DND-41 (cell line): Measurements from ENCODE around the gene ZNF550.

Experiments
- ATAC-seq: fragments of 200-7000 bp; cut with Tn5 transposase; 3 replicates; pipeline ENCODE4 v1.9.1; 2021; ENCODE audit warnings: low read depth; ENCODE audit not compliant: insufficient read depth
- DNase-seq: peaks from one replicate; pipeline ENCODE4 v3.0.0-alpha.2; 2020
- H2AFZ ChIP-seq: 2 replicates; pipeline ENCODE4 v1.6.0; 2012; ENCODE audit warnings: low read depth, low read length
- H3K27ac ChIP-seq: 2 replicates; pipeline ENCODE4 v1.5.1; 2012; ENCODE audit warnings: low read length, inconsistent platforms
- H3K27me3 ChIP-seq: fragments of 200-600 bp; sonication (generic); 2 replicates; pipeline ENCODE4 v1.6.0; 2012; ENCODE audit warnings: low read length, mild to moderate bottlenecking, inconsistent platforms; ENCODE audit not compliant: insufficient read depth, poor library complexity
- H3K36me3 ChIP-seq: 2 replicates; pipeline ENCODE4 v1.5.1; 2012; ENCODE audit warnings: low read length, inconsistent platforms; ENCODE audit not compliant: insufficient read depth
- H3K4me1 ChIP-seq: 2 replicates; pipeline ENCODE4 v1.5.1; 2012; ENCODE audit warnings: mild to moderate bottlenecking, low read length; ENCODE audit not compliant: insufficient read depth
- H3K4me2 ChIP-seq: 2 replicates; pipeline ENCODE4 v1.6.0; 2012; ENCODE audit warnings: mild to moderate bottlenecking, moderate library complexity, low read length, inconsistent platforms; ENCODE audit not compliant: insufficient read depth
- H3K4me3 ChIP-seq, 2 experiments: fragments of 200-600 bp in 1 of 2; shearing (Covaris generic) in 1 of 2; 2 replicates each; pipeline ENCODE4 v1.5.1; 2012 to 2016; ENCODE audit warnings: inconsistent platforms in 2 of 2, low read length in 2 of 2, mild to moderate bottlenecking in 2 of 2, low read depth in 1 of 2, moderate library complexity in 1 of 2
- H3K79me2 ChIP-seq: 2 replicates; pipeline ENCODE4 v1.6.0; 2012; ENCODE audit warnings: low read length, inconsistent platforms; ENCODE audit not compliant: insufficient read depth
- H3K9ac ChIP-seq: 2 replicates; pipeline ENCODE4 v1.6.0; 2012; ENCODE audit warnings: low read depth, mild to moderate bottlenecking, inconsistent platforms, low read length, moderate library complexity
- H3K9me3 ChIP-seq: 2 replicates; pipeline ENCODE4 v1.5.1; 2012; ENCODE audit warnings: low read length, moderate library complexity, mild to moderate bottlenecking, inconsistent platforms; ENCODE audit not compliant: insufficient read depth, severe bottlenecking
- H4K20me1 ChIP-seq: 2 replicates; pipeline ENCODE4 v1.6.0; 2012; ENCODE audit warnings: low read length; ENCODE audit not compliant: insufficient read depth
- EZH2 ChIP-seq: IDR thresholded peaks from 3 replicates; pipeline ENCODE4 v1.6.1; 2012; ENCODE audit warnings: borderline replicate concordance, low read depth, mild to moderate bottlenecking, moderate library complexity, low read length, inconsistent platforms; ENCODE audit not compliant: severe bottlenecking
- TF ChIP-seq, protein P1 (sequence below): IDR thresholded peaks from 2 replicates; pipeline ENCODE4 v1.5.1; 2012; ENCODE audit warnings: borderline replicate concordance, low read length, moderate library complexity, mild to moderate bottlenecking; ENCODE audit not compliant: poor library complexity, severe bottlenecking; ENCODE audit errors: extremely low read depth

ZNF550 gene

GRCh38 chr19:57572415-57572947 lies 12.8 kb upstream of the ZNF550 start:
- Histone ChIP-seq H3K79me2 (peaks cover 17% of the 10 kb centered on the region), H3K4me3 (no peak overlapping the region), H2AFZ (no peak overlapping the region), H3K9ac (no peak overlapping the region), H3K27ac (no peak overlapping the region), H3K4me2 (no peak overlapping the region), H4K20me1 (no peaks in the 10 kb centered on the region), H3K27me3 (no peaks in the 10 kb centered on the region), H3K36me3 (peaks cover 70% of the 10 kb centered on the region), H3K4me1 (peaks cover 12% of the 10 kb centered on the region), H3K9me3 (peaks cover 90% of the 10 kb centered on the region)
- ATAC-seq (no peak), DNase-seq (no peak)
- TF ChIP-seq EZH2 = no peak
- TF ChIP-seq, protein P1, sequence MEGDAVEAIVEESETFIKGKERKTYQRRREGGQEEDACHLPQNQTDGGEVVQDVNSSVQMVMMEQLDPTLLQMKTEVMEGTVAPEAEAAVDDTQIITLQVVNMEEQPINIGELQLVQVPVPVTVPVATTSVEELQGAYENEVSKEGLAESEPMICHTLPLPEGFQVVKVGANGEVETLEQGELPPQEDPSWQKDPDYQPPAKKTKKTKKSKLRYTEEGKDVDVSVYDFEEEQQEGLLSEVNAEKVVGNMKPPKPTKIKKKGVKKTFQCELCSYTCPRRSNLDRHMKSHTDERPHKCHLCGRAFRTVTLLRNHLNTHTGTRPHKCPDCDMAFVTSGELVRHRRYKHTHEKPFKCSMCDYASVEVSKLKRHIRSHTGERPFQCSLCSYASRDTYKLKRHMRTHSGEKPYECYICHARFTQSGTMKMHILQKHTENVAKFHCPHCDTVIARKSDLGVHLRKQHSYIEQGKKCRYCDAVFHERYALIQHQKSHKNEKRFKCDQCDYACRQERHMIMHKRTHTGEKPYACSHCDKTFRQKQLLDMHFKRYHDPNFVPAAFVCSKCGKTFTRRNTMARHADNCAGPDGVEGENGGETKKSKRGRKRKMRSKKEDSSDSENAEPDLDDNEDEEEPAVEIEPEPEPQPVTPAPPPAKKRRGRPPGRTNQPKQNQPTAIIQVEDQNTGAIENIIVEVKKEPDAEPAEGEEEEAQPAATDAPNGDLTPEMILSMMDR = no peak

DNA sequence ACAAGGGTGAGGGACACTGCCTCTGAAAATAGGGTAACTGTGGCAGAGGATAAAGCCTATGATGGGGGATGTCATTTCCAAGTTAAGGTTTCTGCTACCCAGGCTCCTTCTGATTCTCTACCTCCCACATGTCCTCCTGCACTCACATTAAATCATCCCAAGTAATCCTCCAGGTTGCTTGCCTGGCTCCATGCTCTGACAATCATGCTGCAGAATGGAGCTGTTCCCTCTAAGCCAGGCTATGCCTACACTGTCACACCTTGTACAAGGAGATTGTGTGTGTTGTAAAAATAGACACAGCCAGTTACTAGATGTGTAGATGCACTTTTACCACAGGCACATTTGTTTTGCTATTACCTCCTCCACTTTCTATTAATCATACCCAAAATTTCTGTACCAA lies 11.0 kb upstream of the ZNF550 start:
- Histone ChIP-seq H3K27ac (no peak overlapping the region), H3K27me3 (no peaks in the 10 kb centered on the region), H3K4me1 (no peaks in the 10 kb centered on the region), H4K20me1 (no peaks in the 10 kb centered on the region), H3K4me3 (no peak overlapping the region), H3K9me3 (peaks cover 91% of the 10 kb centered on the region), H3K79me2 (no peaks in the 10 kb centered on the region), H3K4me2 (no peak overlapping the region), H2AFZ (no peak overlapping the region), H3K9ac (no peak overlapping the region), H3K36me3 (peaks cover 52% of the 10 kb centered on the region)
- TF ChIP-seq, protein P1 = no peak
- no peak for TF ChIP-seq EZH2
- no peak for DNase-seq
- no peak for ATAC-seq

DNA sequence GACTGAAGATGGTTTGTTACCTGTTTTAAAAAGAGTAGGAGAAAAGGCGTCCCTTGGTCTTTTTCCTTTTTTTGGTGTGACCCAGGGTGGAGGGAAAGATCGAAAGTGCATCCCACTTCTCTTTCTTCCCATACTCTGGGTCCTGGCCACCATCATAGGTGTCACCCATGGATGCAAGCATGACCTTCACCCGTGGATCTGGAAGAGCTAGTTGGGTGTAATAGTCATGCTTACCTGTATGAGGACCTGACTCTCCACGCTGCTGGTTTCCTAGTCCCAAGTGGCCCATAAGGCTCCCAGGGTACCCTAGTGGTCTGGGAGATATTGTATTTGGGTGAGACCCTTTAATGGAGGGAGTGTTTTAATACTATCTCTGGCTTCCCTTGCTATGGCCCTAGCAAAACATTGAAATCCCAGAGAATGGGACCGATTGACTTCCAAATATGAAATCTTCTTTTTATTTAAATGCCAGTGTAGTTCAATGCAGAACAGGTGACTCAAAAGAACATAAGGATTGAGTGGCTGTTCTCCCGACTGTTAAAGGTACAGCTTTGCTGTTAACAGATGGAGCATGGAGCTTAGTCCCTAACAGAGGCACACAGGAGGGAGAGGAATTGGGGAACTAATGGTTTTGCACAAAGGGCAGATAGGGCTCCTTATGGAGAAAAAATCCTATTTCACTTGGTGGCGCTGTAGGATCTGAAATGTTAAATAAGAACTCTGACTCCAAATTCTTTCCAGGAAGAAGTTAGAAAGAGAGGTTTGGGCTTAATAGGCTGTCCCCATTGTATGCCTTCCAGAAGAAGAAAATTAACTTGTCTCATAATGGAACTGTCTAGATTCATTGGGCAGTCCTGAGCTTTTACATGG lies 7.0 kb upstream of the ZNF550 start:
- DNase-seq = peak; percentile 42
- Histone ChIP-seq H3K36me3 (peaks cover 12% of the 10 kb centered on the region; the same call in 1 of the 2 replicates), H3K79me2 (no peaks in the 10 kb centered on the region), H3K9ac (no peak overlapping the region), H4K20me1 (no peaks in the 10 kb centered on the region), H3K27ac (no peak overlapping the region), H2AFZ (no peak overlapping the region), H3K27me3 (no peaks in the 10 kb centered on the region), H3K4me1 (no peaks in the 10 kb centered on the region), H3K4me2 (no peak overlapping the region), H3K9me3 (peaks cover 81% of the 10 kb centered on the region), H3K4me3 (no peak overlapping the region)
- TF ChIP-seq EZH2 = no peak
- TF ChIP-seq, protein P1 = no peak
- no peak for ATAC-seq
